A549 (cell line): ENCODE results near the gene KPNA6. TPM values are rescaled to one million over a fixed set of nuclear protein-coding genes. Genes with fewer than 3 reads are reported as not detected.

Source experiments
- ATAC-seq, 2 experiments: fragments of 200-7000 bp in 1 of 2; fragments of >200 bp in 1 of 2; cut with Nextera tagmentation in 1 of 2; cut with Tn5 transposase in 1 of 2; 3 replicates each; pipeline versions ENCODE4 v1.8.0 to v1.9.1; 2018 to 2020; ENCODE audit warnings: mild to moderate bottlenecking in 1 of 2, moderate library complexity in 1 of 2
- CTCF ChIA-PET: fragments of 300-600 bp; sonication (Branson Sonifier 250); formaldehyde crosslinking; extraction: SDS; loops from one replicate; lab custom pipeline; 2021; ENCODE audit warnings: antibody characterized with exemption, inconsistent platforms; lab: Yijun Ruan, JAX
- POLR2A ChIA-PET: fragments of 350-600 bp; formaldehyde crosslinking; extraction: SDS; loops from one replicate; lab custom pipeline; 2021; ENCODE audit warnings: antibody characterized with exemption, inconsistent platforms; lab: Yijun Ruan, JAX
- DNase-seq, 2 experiments: peaks; one replicate each; pipeline versions ENCODE4 v3.0.0 to v3.0.0-alpha.2; 2011 to 2016; ENCODE audit warnings: low read depth in 1 of 2, low spot score in 1 of 2
- FAIRE-seq: peaks from 2 replicates; lab custom pipeline; 2011; peaks lifted over from hg19 to GRCh38; lab: Jason Lieb, UNC
- H3K27ac ChIP-seq, 2 experiments: fragments of >200 bp; sonication (Bioruptor Twin); formaldehyde crosslinking; 3 replicates each; pipeline ENCODE4 v1.5.1; 2016 to 2017
- H3K4me1 ChIP-seq: fragments of >200 bp; sonication (Bioruptor Twin); formaldehyde crosslinking; 3 replicates; pipeline ENCODE4 v1.6.1; 2016
- H3K4me2 ChIP-seq: fragments of >200 bp; sonication (Bioruptor Twin); formaldehyde crosslinking; 3 replicates; pipeline ENCODE4 v1.6.1; 2016
- H3K4me3 ChIP-seq: fragments of >200 bp; sonication (Bioruptor Twin); formaldehyde crosslinking; 3 replicates; pipeline ENCODE4 v1.5.1; 2016
- H3K9me3 ChIP-seq: fragments of >200 bp; sonication (Bioruptor Twin); formaldehyde crosslinking; 3 replicates; pipeline ENCODE4 v1.6.1; 2016
- BHLHE40 ChIP-seq: IDR thresholded peaks from 2 replicates; pipeline ENCODE4 v1.6.1; 2012; ENCODE audit warnings: low read depth, low read length, inconsistent platforms
- CBX2 ChIP-seq: fragments of 200-600 bp; sonication (generic); IDR thresholded peaks from 2 replicates; pipeline ENCODE4 v1.6.1; 2016; ENCODE audit warnings: low read depth, mild to moderate bottlenecking, borderline replicate concordance
- CEBPB ChIP-seq, 2 experiments: fragments of >200 bp in 1 of 2; sonication (Bioruptor Twin) in 1 of 2; formaldehyde crosslinking in 1 of 2; IDR thresholded peaks; 2 replicates each; pipeline ENCODE4 v1.6.1; 2012 to 2016
- CHD2 ChIP-seq: fragments of 150-350 bp; IDR thresholded peaks from 2 replicates; pipeline ENCODE4 v1.6.1; 2014; ENCODE audit warnings: low read length; ENCODE audit not compliant: partially characterized antibody
- CHD4 ChIP-seq: fragments of 200-600 bp; sonication (generic); IDR thresholded peaks from 2 replicates; pipeline ENCODE4 v1.6.1; 2016; ENCODE audit warnings: antibody characterized with exemption, mild to moderate bottlenecking, borderline replicate concordance
- EHF ChIP-seq: fragments of 250-450 bp; sonication (Bioruptor Pico); IDR thresholded peaks from 2 replicates; pipeline ENCODE4 v1.5.0; 2020; ENCODE audit warnings: mild to moderate bottlenecking
- EHMT2 ChIP-seq: fragments of 200-600 bp; sonication (generic); IDR thresholded peaks from 2 replicates; pipeline ENCODE4 v1.6.1; 2016; ENCODE audit warnings: antibody characterized with exemption, low read depth, mild to moderate bottlenecking, moderate library complexity
- FOXS1 ChIP-seq: fragments of 250-450 bp; sonication (Bioruptor Pico); IDR thresholded peaks from 2 replicates; pipeline ENCODE4 v1.5.0; 2020; ENCODE audit warnings: mild to moderate bottlenecking, moderate library complexity
- HEYL ChIP-seq: fragments of 250-450 bp; sonication (Bioruptor Pico); IDR thresholded peaks from 2 replicates; pipeline ENCODE4 v1.8.0; 2021; ENCODE audit warnings: mild to moderate bottlenecking, moderate library complexity
- HOXA7 ChIP-seq: fragments of 250-450 bp; sonication (Bioruptor Pico); IDR thresholded peaks from 2 replicates; pipeline ENCODE4 v1.5.0; 2020; ENCODE audit warnings: mild to moderate bottlenecking, moderate library complexity
- MAZ ChIP-seq: fragments of 150-350 bp; IDR thresholded peaks from 2 replicates; pipeline ENCODE4 v1.6.1; 2014; ENCODE audit warnings: antibody characterized with exemption, low read depth, low read length, borderline replicate concordance
- PHF8 ChIP-seq: fragments of 200-600 bp; sonication (generic); IDR thresholded peaks from 2 replicates; pipeline ENCODE4 v1.6.1; 2016; ENCODE audit warnings: low read depth, mild to moderate bottlenecking, antibody characterized with exemption, moderate library complexity, borderline replicate concordance
- POLR2A ChIP-seq: IDR thresholded peaks from 2 replicates; pipeline ENCODE4 v1.6.1; 2012; ENCODE audit warnings: mild to moderate bottlenecking, low read length
- POLR2AphosphoS2 ChIP-seq: conservative IDR thresholded peaks from 2 replicates; pipeline ENCODE4 v1.6.1; 2012; ENCODE audit warnings: low read length, improper control_type of control experiment, inconsistent platforms
- RAD21 ChIP-seq, 2 experiments: fragments of >200 bp in 1 of 2; sonication (Bioruptor Twin) in 1 of 2; formaldehyde crosslinking in 1 of 2; IDR thresholded peaks in 1 of 2; conservative IDR thresholded peaks in 1 of 2; 2 replicates in 1 of 2; 3 replicates in 1 of 2; pipeline ENCODE4 v1.6.1; 2012 to 2018; ENCODE audit warnings: inconsistent platforms in 1 of 2
- RARB ChIP-seq: fragments of 250-450 bp; sonication (Bioruptor Pico); IDR thresholded peaks from 2 replicates; pipeline ENCODE4 v1.8.0; 2021; ENCODE audit warnings: mild to moderate bottlenecking, moderate library complexity
- SMC3 ChIP-seq: fragments of >200 bp; sonication (Bioruptor Twin); formaldehyde crosslinking; IDR thresholded peaks from 3 replicates; pipeline ENCODE4 v1.6.1; 2018; ENCODE audit warnings: inconsistent platforms
- ZNF302 ChIP-seq: fragments of 250-450 bp; sonication (Bioruptor Pico); IDR thresholded peaks from 2 replicates; pipeline ENCODE4 v1.9.0; 2021; ENCODE audit warnings: inconsistent platforms, mild to moderate bottlenecking, moderate library complexity
- whole genome bisulfite sequencing: methylation state at CpG from one replicate; pipeline ENCODE4 v1.1.6; 2017; ENCODE audit errors: missing lambda C conversion rate; 5-methylcytosine and 5-hydroxymethylcytosine counted together
- polyA plus RNA-seq, 4 experiments: library from polyadenylated mRNA; depleted of rRNA in 3 of 4; stranded (reverse); fragments of >200 nt; fragmentation: RNase III in 1 of 4; extraction: RNeasy Plus Mini Kit Qiagen cat#74134 plus additional on column Dnase treatment in 1 of 4; gene quantifications; 2 replicates in 3 of 4; 3 replicates in 1 of 4; pipeline ENCODE4 v1.2.3, GENCODE V29; 2011 to 2017
- TF ChIP-seq, protein P1 (sequence below): IDR thresholded peaks from 2 replicates; pipeline ENCODE4 v1.6.1; 2012; ENCODE audit warnings: low read depth, borderline replicate concordance
- TF ChIP-seq, protein P2 (sequence below): fragments of >200 bp; sonication (Bioruptor Twin); formaldehyde crosslinking; IDR thresholded peaks from 3 replicates; pipeline ENCODE4 v1.5.1; 2016
- TF ChIP-seq, protein P3 (sequence below): IDR thresholded peaks from 2 replicates; pipeline ENCODE4 v1.6.1; 2012
- TF ChIP-seq, protein P4 (sequence below): fragments of >200 bp; sonication (Bioruptor Twin); formaldehyde crosslinking; IDR thresholded peaks from 2 replicates; pipeline ENCODE4 v1.6.1; 2016
- TF ChIP-seq, protein P5 (sequence below): fragments of 200-600 bp; sonication (generic); IDR thresholded peaks from 2 replicates; pipeline ENCODE4 v1.6.1; 2016; ENCODE audit warnings: antibody characterized with exemption, mild to moderate bottlenecking, moderate library complexity
- TF ChIP-seq, protein P6 (sequence below): fragments of 250-450 bp; sonication (Bioruptor Pico); IDR thresholded peaks from 2 replicates; pipeline ENCODE4 v1.5.0; 2021; ENCODE audit warnings: mild to moderate bottlenecking, moderate library complexity, borderline replicate concordance

KPNA6 gene
- polyA plus RNA-seq, 2 of the 4 experiments (the other 2 are of a cell fraction), result 15.9 to 24.3 TPM

DNA sequence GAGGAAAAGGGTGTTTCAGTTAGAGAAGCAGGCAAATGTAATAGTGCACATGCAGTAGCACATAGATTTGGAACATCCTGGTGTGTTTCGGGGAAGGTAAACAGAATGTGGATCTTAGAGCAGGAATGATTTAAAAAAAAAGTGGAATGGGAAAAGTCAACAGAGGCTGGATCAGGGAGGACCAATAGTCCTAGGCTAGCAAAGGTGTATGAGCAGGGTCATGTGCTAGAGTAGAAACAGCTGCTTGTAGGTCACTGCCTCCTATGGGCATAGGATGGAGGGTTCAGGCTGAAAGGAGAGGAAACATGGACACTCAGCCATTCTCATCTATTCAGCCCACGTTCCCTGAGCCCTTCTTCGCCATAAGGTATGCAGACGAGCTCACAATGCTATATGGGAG is 3.7 kb upstream of the KPNA6 start:
- FAIRE-seq (no peak), ATAC-seq (0 out of 6 replicates have a peak, but pooled peaks of 1 of the 2 experiments have one; percentile 37)
- no peak overlapping the region for H3K4me3 ChIP-seq

DNA sequence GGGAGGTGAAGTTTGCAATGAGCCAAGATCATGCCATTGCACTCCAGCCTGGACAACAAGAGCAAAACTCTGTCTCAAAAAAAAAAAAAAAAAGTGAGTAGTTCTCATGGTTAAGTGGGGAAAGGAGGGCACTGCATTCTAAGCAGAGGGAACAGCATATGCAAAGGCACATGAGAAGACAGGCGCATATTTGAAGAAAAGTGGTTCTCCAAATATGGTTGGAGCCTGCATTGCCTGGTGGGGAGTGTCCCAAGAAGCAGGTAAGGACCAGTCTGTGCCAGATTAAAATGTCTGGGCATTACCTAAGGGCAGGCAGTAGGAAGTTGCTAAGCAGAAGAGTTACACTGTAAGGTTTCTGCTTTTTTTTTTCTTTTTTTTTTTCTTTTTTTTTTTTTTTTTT is 2.5 kb upstream of the KPNA6 start:
- Histone ChIP-seq H3K27ac (no peak overlapping the region), H3K4me3 (no peak overlapping the region), H3K4me1 (peaks cover 17% of the 10 kb centered on the region; the same call in 2 of the 3 replicates), H3K9me3 (no peaks in the 10 kb centered on the region), H3K4me2 (no peak overlapping the region)
- ChIA-PET POLR2A (no interaction called here), CTCF (no interaction called here)
- 93% methylated on average over 1 of the region's 1 CpG for WGBS
- no peak for DNase-seq
- FAIRE-seq, result no peak
- TF ChIP-seq, protein P1, sequence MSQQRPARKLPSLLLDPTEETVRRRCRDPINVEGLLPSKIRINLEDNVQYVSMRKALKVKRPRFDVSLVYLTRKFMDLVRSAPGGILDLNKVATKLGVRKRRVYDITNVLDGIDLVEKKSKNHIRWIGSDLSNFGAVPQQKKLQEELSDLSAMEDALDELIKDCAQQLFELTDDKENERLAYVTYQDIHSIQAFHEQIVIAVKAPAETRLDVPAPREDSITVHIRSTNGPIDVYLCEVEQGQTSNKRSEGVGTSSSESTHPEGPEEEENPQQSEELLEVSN, result no peak
- TF ChIP-seq CHD2 (no peak), RARB (CRISPR knock-in tag) (no peak), BHLHE40 (no peak), HOXA7 (CRISPR knock-in tag) (no peak), POLR2A (no peak), ZNF302 (CRISPR knock-in tag) (no peak), CEBPB (IDR thresholded peaks at IDR 0.05) (no peak), CBX2 (no peak), SMC3 (no peak), EHF (CRISPR knock-in tag) (no peak)
- TF ChIP-seq, protein P2, sequence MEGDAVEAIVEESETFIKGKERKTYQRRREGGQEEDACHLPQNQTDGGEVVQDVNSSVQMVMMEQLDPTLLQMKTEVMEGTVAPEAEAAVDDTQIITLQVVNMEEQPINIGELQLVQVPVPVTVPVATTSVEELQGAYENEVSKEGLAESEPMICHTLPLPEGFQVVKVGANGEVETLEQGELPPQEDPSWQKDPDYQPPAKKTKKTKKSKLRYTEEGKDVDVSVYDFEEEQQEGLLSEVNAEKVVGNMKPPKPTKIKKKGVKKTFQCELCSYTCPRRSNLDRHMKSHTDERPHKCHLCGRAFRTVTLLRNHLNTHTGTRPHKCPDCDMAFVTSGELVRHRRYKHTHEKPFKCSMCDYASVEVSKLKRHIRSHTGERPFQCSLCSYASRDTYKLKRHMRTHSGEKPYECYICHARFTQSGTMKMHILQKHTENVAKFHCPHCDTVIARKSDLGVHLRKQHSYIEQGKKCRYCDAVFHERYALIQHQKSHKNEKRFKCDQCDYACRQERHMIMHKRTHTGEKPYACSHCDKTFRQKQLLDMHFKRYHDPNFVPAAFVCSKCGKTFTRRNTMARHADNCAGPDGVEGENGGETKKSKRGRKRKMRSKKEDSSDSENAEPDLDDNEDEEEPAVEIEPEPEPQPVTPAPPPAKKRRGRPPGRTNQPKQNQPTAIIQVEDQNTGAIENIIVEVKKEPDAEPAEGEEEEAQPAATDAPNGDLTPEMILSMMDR, result no peak
- TF ChIP-seq, protein P3, sequence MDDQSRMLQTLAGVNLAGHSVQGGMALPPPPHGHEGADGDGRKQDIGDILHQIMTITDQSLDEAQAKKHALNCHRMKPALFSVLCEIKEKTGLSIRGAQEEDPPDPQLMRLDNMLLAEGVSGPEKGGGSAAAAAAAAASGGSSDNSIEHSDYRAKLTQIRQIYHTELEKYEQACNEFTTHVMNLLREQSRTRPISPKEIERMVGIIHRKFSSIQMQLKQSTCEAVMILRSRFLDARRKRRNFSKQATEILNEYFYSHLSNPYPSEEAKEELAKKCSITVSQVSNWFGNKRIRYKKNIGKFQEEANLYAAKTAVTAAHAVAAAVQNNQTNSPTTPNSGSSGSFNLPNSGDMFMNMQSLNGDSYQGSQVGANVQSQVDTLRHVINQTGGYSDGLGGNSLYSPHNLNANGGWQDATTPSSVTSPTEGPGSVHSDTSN, result no peak
- TF ChIP-seq, protein P4, sequence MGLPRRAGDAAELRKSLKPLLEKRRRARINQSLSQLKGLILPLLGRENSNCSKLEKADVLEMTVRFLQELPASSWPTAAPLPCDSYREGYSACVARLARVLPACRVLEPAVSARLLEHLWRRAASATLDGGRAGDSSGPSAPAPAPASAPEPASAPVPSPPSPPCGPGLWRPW, result no peak
- TF ChIP-seq, protein P5, sequence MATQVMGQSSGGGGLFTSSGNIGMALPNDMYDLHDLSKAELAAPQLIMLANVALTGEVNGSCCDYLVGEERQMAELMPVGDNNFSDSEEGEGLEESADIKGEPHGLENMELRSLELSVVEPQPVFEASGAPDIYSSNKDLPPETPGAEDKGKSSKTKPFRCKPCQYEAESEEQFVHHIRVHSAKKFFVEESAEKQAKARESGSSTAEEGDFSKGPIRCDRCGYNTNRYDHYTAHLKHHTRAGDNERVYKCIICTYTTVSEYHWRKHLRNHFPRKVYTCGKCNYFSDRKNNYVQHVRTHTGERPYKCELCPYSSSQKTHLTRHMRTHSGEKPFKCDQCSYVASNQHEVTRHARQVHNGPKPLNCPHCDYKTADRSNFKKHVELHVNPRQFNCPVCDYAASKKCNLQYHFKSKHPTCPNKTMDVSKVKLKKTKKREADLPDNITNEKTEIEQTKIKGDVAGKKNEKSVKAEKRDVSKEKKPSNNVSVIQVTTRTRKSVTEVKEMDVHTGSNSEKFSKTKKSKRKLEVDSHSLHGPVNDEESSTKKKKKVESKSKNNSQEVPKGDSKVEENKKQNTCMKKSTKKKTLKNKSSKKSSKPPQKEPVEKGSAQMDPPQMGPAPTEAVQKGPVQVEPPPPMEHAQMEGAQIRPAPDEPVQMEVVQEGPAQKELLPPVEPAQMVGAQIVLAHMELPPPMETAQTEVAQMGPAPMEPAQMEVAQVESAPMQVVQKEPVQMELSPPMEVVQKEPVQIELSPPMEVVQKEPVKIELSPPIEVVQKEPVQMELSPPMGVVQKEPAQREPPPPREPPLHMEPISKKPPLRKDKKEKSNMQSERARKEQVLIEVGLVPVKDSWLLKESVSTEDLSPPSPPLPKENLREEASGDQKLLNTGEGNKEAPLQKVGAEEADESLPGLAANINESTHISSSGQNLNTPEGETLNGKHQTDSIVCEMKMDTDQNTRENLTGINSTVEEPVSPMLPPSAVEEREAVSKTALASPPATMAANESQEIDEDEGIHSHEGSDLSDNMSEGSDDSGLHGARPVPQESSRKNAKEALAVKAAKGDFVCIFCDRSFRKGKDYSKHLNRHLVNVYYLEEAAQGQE, result no peak
- no peak for ATAC-seq

More for the DNA sequence above, 3.7 kb upstream of the KPNA6 start:
- POLR2A ChIA-PET, result no interaction called here
- DNase-seq, result no peak
- no peak overlapping the region for H3K4me2 ChIP-seq
- TF ChIP-seq FOXS1 (CRISPR knock-in tag), result no peak
- TF ChIP-seq HOXA7 (CRISPR knock-in tag), result no peak
- no peak for TF ChIP-seq MAZ
- no peak for TF ChIP-seq PHF8
- no peak for TF ChIP-seq POLR2AphosphoS2
- TF ChIP-seq RAD21 (conservative IDR thresholded peaks at IDR 0.05 in 1 of 2, IDR thresholded peaks at IDR 0.05 in 1 of 2), result no peak
- TF ChIP-seq, protein P6, sequence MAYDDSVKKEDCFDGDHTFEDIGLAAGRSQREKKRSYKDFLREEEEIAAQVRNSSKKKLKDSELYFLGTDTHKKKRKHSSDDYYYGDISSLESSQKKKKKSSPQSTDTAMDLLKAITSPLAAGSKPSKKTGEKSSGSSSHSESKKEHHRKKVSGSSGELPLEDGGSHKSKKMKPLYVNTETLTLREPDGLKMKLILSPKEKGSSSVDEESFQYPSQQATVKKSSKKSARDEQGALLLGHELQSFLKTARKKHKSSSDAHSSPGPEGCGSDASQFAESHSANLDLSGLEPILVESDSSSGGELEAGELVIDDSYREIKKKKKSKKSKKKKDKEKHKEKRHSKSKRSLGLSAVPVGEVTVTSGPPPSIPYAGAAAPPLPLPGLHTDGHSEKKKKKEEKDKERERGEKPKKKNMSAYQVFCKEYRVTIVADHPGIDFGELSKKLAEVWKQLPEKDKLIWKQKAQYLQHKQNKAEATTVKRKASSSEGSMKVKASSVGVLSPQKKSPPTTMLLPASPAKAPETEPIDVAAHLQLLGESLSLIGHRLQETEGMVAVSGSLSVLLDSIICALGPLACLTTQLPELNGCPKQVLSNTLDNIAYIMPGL (CRISPR knock-in tag), result no peak
- no peak for TF ChIP-seq CHD4
- TF ChIP-seq, protein P3, result no peak
- TF ChIP-seq HEYL (CRISPR knock-in tag), result no peak
- no peak for TF ChIP-seq EHMT2
- no peak for TF ChIP-seq RARB (CRISPR knock-in tag)
- H3K9me3 ChIP-seq, result no peaks in the 10 kb centered on the region
- H3K4me1 ChIP-seq, result peaks cover 10% of the 10 kb centered on the region; the same call in 2 of the 3 replicates
- H3K27ac ChIP-seq, result no peak overlapping the region
- CTCF ChIA-PET, result no interaction called here
- 72% methylated on average over 4 of the region's 4 CpGs for WGBS
